ENCODE measurements around the gene STK25.

GRCh38 chr2:241459520-241459919 lies 48.9 kb downstream of the STK25 start:
- TF ChIP-seq ZBTB17 (tag by site-specific recombination; IDR thresholded peaks at IDR 0.05) (no peak), ZNF692 (tag by site-specific recombination; IDR thresholded peaks at IDR 0.05) (no peak), PRDM1 (tag by site-specific recombination; IDR thresholded peaks at IDR 0.05) (no peak), ZNF600 (tag by site-specific recombination; IDR thresholded peaks at IDR 0.05) (no peak), CTCF (tag by site-specific recombination; IDR thresholded peaks at IDR 0.05) (no peak), ZNF184 (tag by site-specific recombination; IDR thresholded peaks at IDR 0.05) (no peak), TCF7L2 (IDR thresholded peaks at IDR 0.05; ENCODE audit: borderline replicate concordance, low read depth, low read length) (no peak), ZNF776 (tag by site-specific recombination; IDR thresholded peaks at IDR 0.05; ENCODE audit: borderline replicate concordance) (no peak), ZNF280D (tag by site-specific recombination; IDR thresholded peaks at IDR 0.05) (no peak), KLF16 (tag by site-specific recombination; IDR thresholded peaks at IDR 0.05) (no peak), YY1 (tag by site-specific recombination; IDR thresholded peaks at IDR 0.05) (no peak), WT1 (tag by site-specific recombination; IDR thresholded peaks at IDR 0.05) (no peak), GLI2 (tag by site-specific recombination; IDR thresholded peaks at IDR 0.05; ENCODE audit: borderline replicate concordance, low read depth) (no peak)
